ENCODE measurements around the gene PPP1R9B. TPM values are rescaled to one million over a fixed set of nuclear protein-coding genes. Genes with fewer than 3 reads are reported as not detected.

PPP1R9B gene
- total RNA-seq, 1 experiment from 2014 or later: 23.0 TPM

DNA sequence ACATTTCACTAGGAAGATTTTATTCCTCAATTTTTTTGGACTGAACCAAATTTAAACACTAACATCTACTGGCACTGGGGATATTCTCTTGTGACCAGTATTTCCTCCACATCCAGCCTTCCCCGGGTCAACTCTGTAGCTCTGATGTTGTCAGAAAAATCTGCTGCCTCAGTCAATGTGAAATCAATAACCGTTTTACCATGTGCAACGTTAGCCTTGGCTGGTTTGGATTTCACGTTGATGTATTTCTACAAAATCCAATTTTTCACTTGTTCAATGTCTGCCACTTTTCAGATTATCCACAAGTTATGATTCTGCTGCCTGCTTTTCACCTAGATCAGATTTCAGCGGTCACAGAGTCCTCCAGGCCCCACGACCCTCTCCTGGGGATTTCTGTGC is 22.5 kb upstream of the PPP1R9B start:
- H3K79me2 ChIP-seq (ENCODE audit: insufficient read depth, low read length): no peaks in the 10 kb centered on the region
- peaks cover under 1% of the 10 kb centered on the region for H3K23me2 ChIP-seq (ENCODE audit: insufficient read length, low read depth, low read length, poor library complexity, severe bottlenecking)
- H3K4me2 ChIP-seq (ENCODE audit: insufficient read depth, insufficient read length, low read length): no peak overlapping the region
- no peaks in the 10 kb centered on the region for H3K27me3 ChIP-seq (ENCODE audit: insufficient read depth, low read length)
- no peak overlapping the region for H3K14ac ChIP-seq (ENCODE audit: insufficient read depth, low read length)
- H3K36me3 Mint-ChIP-seq (ENCODE audit: insufficient read depth in 1 of 3, low read depth in 3 of 3): no peaks in the 10 kb centered on the region
- H3K56ac ChIP-seq (ENCODE audit: insufficient read length, low read depth, low read length): no peak overlapping the region
- H4K8ac ChIP-seq (replicated peaks; ENCODE audit: insufficient read length, low read depth, low read length): no peak overlapping the region
- no peaks in the 10 kb centered on the region; a peak in 1 of 5 replicates for H3K9me3 Mint-ChIP-seq
- no peak overlapping the region for H3T11ph ChIP-seq (ENCODE audit: low read length)
- no peak overlapping the region for H2AK5ac ChIP-seq (ENCODE audit: insufficient read length, low read length)
- peaks cover 27 to 38% of the 10 kb centered on the region in 2 experiments for H3K4me1 Mint-ChIP-seq
- H3K27me3 Mint-ChIP-seq (ENCODE audit: low read depth): peaks cover 4% of the 10 kb centered on the region
- no peak overlapping the region for H3K4me3 Mint-ChIP-seq
- no peak overlapping the region for H2BK12ac ChIP-seq (ENCODE audit: insufficient read length, low read depth, low read length)
- no peak overlapping the region for H4K5ac ChIP-seq (ENCODE audit: insufficient read length, low read depth, low read length)
- H2BK15ac ChIP-seq (ENCODE audit: low read depth, low read length): no peak overlapping the region
- no peak overlapping the region for H4K91ac ChIP-seq (ENCODE audit: insufficient read length, low read depth, low read length)
- no peak overlapping the region for H2BK5ac ChIP-seq (ENCODE audit: insufficient read length, low read length)
- H3K4me1 ChIP-seq (ENCODE audit: insufficient read depth, low read length): peaks cover 2% of the 10 kb centered on the region; the same call in 1 of the 2 replicates
- no peak overlapping the region for H3K18ac ChIP-seq (ENCODE audit: insufficient read length, low read depth, low read length)
- H3K27ac ChIP-seq (ENCODE audit: insufficient read length, low read depth, low read length): no peak overlapping the region
- no peak overlapping the region for H2BK20ac ChIP-seq (ENCODE audit: low read depth, low read length, poor library complexity, severe bottlenecking)
- peak overlapping the region in 1 of 3 experiments; percentile 49; a peak in 1 of 7 replicates for H3K27ac Mint-ChIP-seq
- TF ChIP-seq, protein P1, sequence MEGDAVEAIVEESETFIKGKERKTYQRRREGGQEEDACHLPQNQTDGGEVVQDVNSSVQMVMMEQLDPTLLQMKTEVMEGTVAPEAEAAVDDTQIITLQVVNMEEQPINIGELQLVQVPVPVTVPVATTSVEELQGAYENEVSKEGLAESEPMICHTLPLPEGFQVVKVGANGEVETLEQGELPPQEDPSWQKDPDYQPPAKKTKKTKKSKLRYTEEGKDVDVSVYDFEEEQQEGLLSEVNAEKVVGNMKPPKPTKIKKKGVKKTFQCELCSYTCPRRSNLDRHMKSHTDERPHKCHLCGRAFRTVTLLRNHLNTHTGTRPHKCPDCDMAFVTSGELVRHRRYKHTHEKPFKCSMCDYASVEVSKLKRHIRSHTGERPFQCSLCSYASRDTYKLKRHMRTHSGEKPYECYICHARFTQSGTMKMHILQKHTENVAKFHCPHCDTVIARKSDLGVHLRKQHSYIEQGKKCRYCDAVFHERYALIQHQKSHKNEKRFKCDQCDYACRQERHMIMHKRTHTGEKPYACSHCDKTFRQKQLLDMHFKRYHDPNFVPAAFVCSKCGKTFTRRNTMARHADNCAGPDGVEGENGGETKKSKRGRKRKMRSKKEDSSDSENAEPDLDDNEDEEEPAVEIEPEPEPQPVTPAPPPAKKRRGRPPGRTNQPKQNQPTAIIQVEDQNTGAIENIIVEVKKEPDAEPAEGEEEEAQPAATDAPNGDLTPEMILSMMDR (conservative IDR thresholded peaks at IDR 0.05): no peak
- no peak overlapping the region for H3K9ac ChIP-seq (ENCODE audit: extremely low read depth, insufficient read length, low read length)
- H3K23ac ChIP-seq (ENCODE audit: insufficient read length, low read depth, low read length): no peak overlapping the region
- no peak overlapping the region for H2AFZ ChIP-seq (ENCODE audit: low read length)
- no peaks in the 10 kb centered on the region for H3K79me1 ChIP-seq (ENCODE audit: insufficient read depth, low read depth, low read length, poor library complexity, severe bottlenecking)
- no peak overlapping the region for H2BK120ac ChIP-seq (ENCODE audit: low read depth, low read length, poor library complexity, severe bottlenecking)
- no peaks in the 10 kb centered on the region for H4K20me1 ChIP-seq (ENCODE audit: control insufficient read depth, insufficient read depth, insufficient read length)
- WGBS (ENCODE audit: extremely low coverage, insufficient read length, low lambda C conversion rate): no CpG with 5 or more reads among the region's 6 CpGs
- H3K4ac ChIP-seq (ENCODE audit: low read depth, low read length): no peak overlapping the region
- H3K9me3 ChIP-seq (ENCODE audit: control insufficient read depth, low read depth, low read length): no peaks in the 10 kb centered on the region
- no peak for DNase-seq
